GM19043 (cell line): Measurements from ENCODE around the gene INTS1.

Experiments used
- ATAC-seq: cut with Tn5 transposase; IDR thresholded peaks from one replicate; pipeline ENCODE4 v1.9.1; 2021; ENCODE audit warnings: low read depth; ENCODE audit not compliant: unreplicated experiment

INTS1 gene

DNA sequence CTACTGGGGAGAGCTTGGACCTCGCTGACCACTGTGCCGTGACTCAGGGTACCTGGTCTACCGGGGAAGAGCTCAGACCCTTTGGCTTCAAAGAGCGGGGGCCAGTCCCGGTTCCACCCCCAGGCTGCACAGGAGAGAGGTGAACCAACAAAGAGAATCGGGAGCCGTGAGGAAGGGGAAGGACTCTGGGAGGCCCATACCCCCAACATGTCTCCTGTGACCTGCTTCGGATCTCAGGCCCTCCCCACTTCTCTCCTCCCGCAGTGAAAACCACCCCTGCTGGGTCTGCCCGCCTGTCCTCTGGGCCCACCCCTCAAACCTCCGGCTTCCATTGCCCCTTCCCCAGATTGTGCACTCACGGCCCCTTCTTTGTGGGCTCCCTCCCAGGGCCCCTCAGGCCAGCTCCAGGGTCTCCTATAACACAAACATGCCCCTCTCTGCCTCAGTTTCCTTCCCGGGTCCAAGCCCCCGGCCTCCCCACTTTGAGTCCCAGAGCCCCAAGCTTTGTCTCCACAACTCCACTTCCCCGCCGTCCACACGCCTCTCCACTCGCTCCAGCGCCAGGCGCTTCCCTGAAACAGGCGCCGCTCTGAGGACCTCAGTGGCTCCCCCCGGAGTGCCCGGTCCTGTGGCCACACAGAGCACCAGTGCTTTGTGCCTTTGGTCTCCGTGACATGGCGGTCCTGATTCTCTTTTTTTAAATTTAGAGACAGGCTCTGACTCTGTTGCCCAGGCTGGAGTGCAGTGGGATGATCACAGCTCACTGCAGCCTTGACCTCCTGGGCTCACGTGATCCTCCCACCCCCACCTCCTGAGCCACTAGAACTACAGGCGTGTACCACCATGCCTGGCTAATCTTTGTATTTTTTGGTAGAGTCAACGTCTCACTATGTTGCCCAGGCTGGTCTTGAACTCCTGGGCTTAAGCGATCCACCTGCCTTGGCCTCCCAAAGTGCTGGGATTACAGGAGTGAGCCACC, 7.5 kb upstream of the INTS1 start:
- ATAC-seq: no peak

GRCh38 chr7:1510780-1511154, 6.6 kb upstream of the INTS1 start:
- no peak for ATAC-seq

DNA sequence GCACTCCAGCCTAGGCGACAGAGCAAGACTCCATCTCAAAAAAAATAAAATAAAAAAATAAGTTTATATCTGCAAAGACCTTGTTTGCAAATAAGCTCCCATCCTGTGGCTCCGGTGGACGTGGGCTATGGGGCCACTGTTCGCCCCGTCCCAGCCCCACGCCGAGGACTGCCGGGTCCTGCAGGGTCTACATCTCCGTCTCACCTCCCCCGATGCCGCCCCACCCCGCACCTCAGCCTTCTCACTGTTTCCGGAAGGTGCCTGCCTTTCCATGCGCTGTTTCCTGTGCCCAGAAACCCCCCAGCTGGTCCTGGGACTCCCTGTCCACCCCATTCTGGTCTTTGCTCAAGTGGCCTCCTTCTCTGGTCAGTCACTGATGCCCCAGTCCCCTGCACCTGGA, 5.0 kb upstream of the INTS1 start:
- no peak for ATAC-seq

GRCh38 chr7:1508277-1508758, 4.1 kb upstream of the INTS1 start:
- no peak for ATAC-seq

DNA sequence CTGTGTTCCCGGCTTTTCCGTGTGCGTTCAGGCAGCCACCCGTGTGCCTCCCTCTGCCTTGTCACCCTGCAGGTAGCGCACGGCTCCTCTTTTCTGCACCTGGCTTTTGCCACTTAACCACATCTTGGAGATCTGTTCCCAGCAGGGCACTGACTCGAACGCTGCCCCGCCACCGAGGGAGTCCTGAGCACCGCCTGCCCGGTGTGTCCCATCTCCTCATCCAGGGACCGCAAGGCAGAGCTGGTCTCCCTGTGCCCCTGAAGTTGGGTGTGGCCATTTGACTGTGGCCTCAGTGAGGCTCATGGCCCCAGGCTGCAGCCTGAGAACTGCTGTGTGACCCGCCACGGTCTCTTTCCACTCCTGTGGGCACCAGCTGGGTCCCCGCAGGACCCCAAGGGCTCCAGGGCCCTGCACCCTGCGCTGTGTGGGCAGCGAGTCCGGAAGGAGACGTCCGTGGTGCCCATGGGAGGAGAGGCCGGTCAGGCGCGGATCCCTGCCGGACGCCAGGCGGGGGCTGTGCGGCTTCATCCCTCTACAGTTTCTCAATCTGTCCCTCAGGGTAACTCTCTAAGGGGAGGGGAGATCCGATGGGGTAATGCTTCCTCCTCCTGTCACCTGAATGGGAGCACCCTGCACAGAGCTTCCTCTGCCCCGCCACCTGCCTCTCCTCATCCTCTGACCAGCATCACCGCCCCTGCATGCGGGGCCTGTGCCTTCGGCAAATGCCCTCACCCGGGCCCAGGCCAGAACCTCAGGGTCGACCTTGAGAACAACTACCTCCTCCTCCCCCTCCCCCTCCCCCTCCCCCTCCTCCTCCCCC, 1.8 kb upstream of the INTS1 start:
- ATAC-seq: no peak

GRCh38 chr7:1503390-1503789, 799 bp downstream of the INTS1 start:
- no peak for ATAC-seq

GRCh38 chr7:1502845-1503244, 1.3 kb downstream of the INTS1 start:
- ATAC-seq: no peak

- ATAC-seq: no peak
These were observed 2.5 kb downstream of the INTS1 start for GRCh38 chr7:1501487-1502270.

- ATAC-seq: no peak
These were observed 4.0 kb downstream of the INTS1 start for GRCh38 chr7:1500064-1500807.

- no peak for ATAC-seq
These were observed 4.7 kb downstream of the INTS1 start for GRCh38 chr7:1499367-1500029.

GRCh38 chr7:1498370-1499305, 5.6 kb downstream of the INTS1 start:
- no peak for ATAC-seq

DNA sequence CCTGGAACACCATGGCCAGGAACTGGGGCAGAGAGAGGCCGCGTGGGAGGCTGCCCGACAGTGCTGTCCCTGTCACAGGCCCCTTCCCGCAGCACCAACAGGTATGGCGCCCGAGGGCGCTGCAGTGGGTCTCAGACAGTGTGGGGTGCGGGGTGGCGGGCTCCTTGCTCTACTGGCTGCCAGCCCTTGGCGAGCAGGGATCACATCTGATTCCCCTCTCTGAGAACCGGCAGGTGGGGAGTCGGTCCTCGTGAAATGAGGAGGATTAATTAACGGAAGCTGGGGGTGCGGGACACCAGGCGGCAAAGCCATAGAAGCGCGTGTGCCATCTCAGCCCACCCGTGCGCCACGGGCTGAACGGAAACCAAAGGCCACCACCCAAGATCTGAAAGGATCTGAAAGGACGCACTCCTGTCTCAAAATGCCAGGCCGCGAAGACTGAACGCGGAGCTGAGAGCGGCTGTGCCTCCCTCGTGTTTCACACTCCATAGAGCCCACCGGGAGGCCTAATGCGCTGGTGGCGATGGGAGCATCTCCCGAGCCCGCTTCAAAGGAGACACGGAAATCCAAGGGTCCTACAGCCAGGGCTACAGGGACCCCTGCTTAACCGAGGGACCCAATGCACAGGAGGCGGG, 6.8 kb downstream of the INTS1 start:
- no peak for ATAC-seq

DNA sequence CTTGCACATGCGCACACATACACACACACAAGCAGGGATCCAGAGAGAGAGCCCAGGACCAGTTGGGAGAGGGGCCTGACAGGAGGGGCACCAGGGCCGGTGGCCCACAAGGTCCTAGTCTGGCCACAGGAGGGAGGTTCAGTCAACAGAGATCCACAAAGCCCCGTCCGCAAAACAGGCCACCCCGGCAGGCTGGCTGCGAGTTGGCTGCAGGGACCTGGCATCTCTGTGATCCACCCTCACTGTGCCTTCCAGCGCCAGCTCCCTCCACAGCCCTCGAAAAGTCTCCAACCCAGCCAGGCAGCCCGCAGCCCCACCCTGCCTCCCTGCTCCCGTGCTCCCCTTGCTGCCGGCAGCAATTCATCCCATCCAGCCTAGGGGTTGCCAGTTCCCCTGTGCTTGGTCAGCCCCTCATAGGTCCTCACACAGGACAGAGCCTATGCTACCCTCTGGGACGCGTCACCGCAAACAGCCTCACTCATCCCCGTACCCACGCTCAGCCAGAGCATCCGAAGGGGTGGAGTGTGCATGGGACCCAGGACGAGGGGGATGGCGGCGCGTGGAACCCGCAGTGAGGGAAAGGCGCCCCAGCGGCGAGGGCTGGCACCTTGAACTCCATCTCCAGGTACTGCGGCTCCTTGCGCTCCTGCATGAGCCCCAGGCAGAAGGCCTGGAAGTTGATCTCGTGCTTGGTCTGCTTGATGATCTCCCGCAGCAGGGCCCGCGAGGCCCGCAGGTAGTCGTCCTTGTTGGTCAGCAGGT, 7.5 kb downstream of the INTS1 start:
- ATAC-seq: no peak

DNA sequence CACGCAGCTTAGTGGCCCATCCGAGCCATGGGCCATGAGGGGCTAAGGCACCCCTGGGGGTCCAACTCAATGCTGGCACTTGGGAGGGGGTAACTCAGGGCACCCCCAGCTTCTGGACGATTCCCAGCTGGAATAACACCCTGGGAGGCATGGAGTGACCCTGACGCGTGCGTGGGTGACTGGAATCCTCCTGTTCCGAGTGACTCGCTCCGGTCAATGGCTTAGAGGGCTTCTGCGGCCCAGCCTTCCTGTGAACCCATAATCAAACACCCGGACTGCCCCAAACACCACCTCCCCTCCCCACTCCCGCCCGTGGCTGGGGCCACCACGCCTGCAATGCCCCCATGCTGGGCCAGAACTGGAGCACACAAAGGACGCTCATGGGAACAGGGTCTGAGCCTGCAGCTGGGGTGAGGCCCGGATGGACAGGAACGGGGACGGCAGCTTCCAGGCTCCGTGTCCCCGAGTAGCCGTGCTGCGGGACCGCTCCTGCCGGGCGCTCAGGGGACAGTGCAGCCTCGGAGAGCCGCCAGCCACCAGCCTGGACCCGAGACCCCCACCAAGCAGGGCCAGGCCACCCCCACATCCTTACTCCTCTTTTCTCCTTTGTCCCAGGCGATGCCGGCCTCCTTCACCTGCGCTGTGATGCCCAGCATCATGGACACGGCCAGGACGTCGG, 8.5 kb downstream of the INTS1 start:
- ATAC-seq: no peak

- ATAC-seq: no peak
These were observed 9.2 kb downstream of the INTS1 start for GRCh38 chr7:1494866-1495563.

DNA sequence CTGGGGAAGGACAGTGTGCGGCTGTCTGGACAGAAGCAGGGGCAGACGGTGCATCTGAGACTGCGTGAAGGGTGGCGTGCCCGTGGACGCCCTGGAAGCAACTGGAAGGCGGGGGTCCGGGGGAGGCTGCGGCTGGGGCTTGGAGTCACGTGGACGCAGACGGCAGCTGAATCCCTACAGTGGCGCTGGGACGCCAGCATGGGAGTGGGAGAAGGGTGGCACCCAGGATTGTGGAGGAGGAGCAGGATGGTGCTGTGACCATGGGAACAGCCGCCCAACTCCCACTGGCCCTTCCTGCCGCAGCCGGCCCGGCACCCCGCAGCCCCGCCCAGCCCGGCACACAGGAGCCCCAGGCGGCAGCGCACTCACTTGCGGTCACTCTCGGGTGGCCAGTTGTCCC, 9.7 kb downstream of the INTS1 start:
- no peak for ATAC-seq
